Adrenal gland (tissue), 5 donors: ENCODE measurements around the gene MAEL.

Experiments
- CTCF ChIP-seq, 6 experiments: fragments of 450-650 bp in 4 of 6; fragments of 200-600 bp in 2 of 6; sonication (generic) in 1 of 6; IDR thresholded peaks; 1 replicate in 5 of 6; 2 replicates in 1 of 6; pipeline versions ENCODE4 v1.5.1 to v1.8.0; 2016 to 2021; ENCODE audit warnings: antibody characterized with exemption in 6 of 6, mild to moderate bottlenecking in 2 of 6, moderate library complexity in 1 of 6
- POLR2A ChIP-seq, 2 donors: fragments of 450-650 bp; IDR thresholded peaks; one replicate each; pipeline ENCODE4 v1.6.1; 2017; ENCODE audit warnings: antibody characterized with exemption in 2 of 2, mild to moderate bottlenecking in 2 of 2, moderate library complexity in 1 of 2
- donor health status: DM: no; HTN: no; CAD: no.

- TF ChIP-seq CTCF (IDR thresholded peaks at IDR 0.05) (no peak), POLR2A (IDR thresholded peaks at IDR 0.05) (no peak)
These were observed 38.0 kb upstream of the MAEL start for GRCh38 chr1:166951050-166951449.
